ENCODE measurements around the gene DLEU7. TPM values are rescaled to one million over a fixed set of nuclear protein-coding genes. Genes with fewer than 3 reads are reported as not detected.

DLEU7 gene
- total RNA-seq, 1 donor from 2014 or later: not detected

DNA sequence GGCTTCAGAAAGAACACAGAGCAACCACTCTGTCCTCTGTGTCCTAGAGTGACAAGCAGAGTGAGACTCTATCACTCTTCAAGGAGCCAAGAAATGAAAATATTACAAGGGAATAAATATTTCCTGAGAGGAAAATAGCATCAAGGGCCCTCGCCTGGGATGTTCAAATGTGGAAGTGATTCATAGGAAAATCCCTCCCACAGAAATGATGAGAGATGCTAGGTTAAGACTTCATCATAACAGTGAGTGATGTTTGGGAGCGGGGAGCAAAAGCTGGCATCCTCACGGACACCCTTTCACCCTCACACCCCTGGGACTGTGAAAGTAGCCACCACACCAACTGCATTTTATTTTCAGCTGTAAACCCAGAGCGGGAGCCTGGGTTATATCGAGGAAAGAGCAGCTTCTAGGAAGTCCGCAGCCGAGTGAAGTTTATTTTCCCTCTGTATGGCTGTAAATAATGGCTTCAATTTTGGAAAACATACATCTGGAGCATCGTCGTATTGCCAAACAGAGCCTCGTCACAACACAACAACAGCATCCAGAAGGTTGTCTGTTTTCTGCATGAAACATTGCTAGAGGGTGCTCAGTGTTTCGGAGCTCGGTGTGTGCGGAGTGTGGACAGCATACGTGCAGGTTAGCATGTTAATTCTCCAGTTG is 54.8 kb downstream of the DLEU7 start:
- ATAC-seq: no peak

DNA sequence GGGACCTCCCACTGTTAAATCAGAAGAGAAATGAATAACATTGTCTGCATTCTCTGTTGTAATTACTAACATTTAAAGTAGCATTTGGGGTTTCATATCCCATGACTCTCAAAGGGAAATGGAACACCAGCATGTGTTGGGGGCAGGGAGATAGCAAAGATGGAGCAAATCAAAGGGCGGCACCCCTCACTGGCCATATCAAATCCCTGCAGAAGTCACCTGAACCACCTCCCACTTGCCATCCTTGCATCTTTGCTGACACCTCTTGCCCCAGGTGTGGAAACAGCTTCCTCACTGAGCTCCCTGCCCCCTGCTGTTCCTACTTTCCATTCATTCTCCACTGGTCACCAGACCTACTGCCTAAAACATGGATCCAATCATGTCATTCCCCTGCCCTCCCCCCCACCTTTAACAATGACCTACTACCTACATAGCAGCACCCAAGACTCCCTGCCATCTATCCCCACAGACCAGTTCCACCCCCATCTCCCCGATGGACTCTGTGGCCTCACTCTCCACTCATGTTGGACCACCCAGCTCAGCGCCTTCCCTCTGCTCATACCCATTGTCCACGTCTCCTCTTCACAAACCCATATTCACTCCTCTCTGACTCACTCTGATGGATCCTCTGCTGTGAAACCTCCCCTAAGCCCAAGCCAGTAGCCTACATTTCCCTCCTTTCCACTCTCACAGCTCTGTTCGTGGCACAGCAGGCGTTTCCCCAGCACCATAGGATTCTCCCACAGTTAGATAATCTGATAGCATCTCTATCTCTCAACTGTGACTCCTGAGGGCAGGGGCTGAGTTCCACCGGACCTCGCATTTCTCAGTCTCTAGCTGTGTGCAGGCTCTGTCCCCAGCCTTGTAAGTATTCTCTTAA is 55.9 kb downstream of the DLEU7 start:
- ATAC-seq: no peak

DNA sequence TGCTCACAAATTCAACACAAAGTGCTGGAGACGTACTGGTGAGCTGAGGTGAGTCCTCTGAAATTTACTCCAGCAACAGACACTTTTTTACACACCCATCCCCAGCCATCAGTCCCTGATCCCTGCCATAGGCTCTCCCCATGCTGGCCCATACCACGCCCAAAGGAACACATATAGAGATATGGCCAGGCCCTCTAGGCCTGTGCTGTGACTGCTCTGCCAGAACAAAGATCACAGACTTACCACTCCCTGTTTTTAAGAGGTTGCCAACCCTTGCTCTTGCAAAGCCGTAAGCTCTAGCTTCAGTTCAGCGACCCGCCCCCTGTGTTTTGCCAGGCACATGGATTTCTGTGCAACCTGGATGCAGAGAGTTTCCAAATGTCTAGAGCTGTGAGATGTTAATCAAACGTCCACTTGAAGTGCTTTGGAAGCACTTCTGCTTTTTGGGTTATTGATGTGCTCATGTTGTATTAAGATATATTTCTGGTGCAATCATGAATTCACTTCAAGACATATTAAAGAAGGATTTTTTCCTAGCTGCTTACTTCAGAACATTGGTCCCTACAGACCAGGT is 59.7 kb downstream of the DLEU7 start:
- ATAC-seq: peak; percentile 50

- ATAC-seq: no peak
Observed at GRCh38 chr13:50783066-50783465, 60.4 kb downstream of the DLEU7 start.

GRCh38 chr13:50780201-50781015 is 63.1 kb downstream of the DLEU7 start:
- ATAC-seq: no peak

DNA sequence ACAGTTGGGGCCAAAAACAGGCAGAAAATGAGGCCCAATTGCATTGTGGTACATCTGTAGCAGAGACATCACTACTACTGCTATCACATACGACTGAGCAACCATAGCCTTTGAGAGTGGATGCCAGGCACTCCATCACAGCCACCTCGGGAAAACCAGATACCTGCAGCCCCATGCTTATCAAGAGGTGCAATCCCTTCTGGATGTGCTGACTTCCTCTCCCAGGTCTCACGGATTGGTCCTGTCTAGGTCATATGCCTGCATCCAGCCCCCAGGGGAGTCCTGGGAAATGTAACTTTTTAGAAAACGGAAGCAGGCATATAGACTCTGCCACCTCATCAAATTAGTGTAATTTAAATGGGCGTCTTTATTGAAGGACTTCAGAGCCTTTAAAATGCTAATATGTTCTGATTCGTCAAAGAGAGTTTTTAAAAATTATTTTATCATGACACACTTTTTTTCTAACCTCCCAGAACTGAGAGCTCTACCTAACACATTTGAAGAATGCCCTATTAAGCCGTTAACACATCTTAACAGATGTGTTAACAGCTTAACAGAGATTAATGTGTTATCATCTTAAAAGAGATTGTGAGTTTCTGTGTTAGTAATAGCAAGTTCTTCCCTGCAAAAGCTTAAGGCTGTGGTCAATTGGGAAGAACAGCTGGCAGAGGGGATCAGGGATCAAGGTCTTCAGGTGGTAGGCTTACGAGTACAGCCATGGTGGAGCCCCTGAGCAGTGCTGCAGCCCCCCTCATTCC is 63.9 kb downstream of the DLEU7 start:
- no peak for ATAC-seq

Other genes with a start within 250 kb of the DLEU7 start
- 19.2 TPM for gene RNASEH2B, start 66.1 kb upstream of the DLEU7 start, total RNA-seq

All from esophagus mucosa (tissue), 1 donor.